ENCODE measurements around the gene CSK.

Gene CSK

GRCh38 chr15:74833376-74834107 is 51.7 kb downstream of the CSK start:
- no peaks in the 10 kb centered on the region for H3K79me2 ChIP-seq (ENCODE audit: insufficient read depth, low read length)
- no peak overlapping the region for H3K4me2 ChIP-seq (ENCODE audit: insufficient read depth, low read length)
- H3K9ac ChIP-seq (ENCODE audit: low read depth, low read length): no peak overlapping the region
- H3K27me3 ChIP-seq (ENCODE audit: insufficient read depth, low read length, poor library complexity): no peaks in the 10 kb centered on the region
- no peak overlapping the region for H3K27ac ChIP-seq (ENCODE audit: low read length)
- ATAC-seq (ENCODE audit: insufficient read depth, low read depth): no peak; the same call in 2 of the 3 replicates
- H2AFZ ChIP-seq (ENCODE audit: low read depth, low read length): no peak overlapping the region
- TF ChIP-seq EZH2 (IDR thresholded peaks at IDR 0.05; ENCODE audit: borderline replicate concordance, low read depth, low read length, severe bottlenecking) (no peak), CTCF (IDR thresholded peaks at IDR 0.05; ENCODE audit: borderline replicate concordance, extremely low read depth, low read length, poor library complexity, severe bottlenecking) (no peak)
- H3K9me3 ChIP-seq (ENCODE audit: insufficient read depth, low read length, severe bottlenecking): no peaks in the 10 kb centered on the region
- H3K36me3 ChIP-seq (ENCODE audit: insufficient read depth, low read length): peaks cover 11% of the 10 kb centered on the region
- 0 out of 2 replicates have a peak, but pooled peaks cover 6% of the 10 kb centered on the region for H4K20me1 ChIP-seq (ENCODE audit: insufficient read depth, low read length)
- no peaks in the 10 kb centered on the region for H3K4me1 ChIP-seq (ENCODE audit: insufficient read depth, low read length)
- DNase-seq: no peak
- no peak overlapping the region for H3K4me3 ChIP-seq (ENCODE audit: low read depth in 1 of 2, low read length in 2 of 2)

- TF ChIP-seq CTCF (IDR thresholded peaks at IDR 0.05; ENCODE audit: borderline replicate concordance, extremely low read depth, low read length, poor library complexity, severe bottlenecking) (peak; percentile 78), EZH2 (IDR thresholded peaks at IDR 0.05; ENCODE audit: borderline replicate concordance, low read depth, low read length, severe bottlenecking) (no peak)
- Histone ChIP-seq H3K4me1 (ENCODE audit: insufficient read depth, low read length) (0 out of 2 replicates have a peak, but pooled peaks cover 5% of the 10 kb centered on the region), H4K20me1 (ENCODE audit: insufficient read depth, low read length) (0 out of 2 replicates have a peak, but pooled peaks cover 3% of the 10 kb centered on the region), H3K27ac (ENCODE audit: low read length) (no peak overlapping the region), H3K36me3 (ENCODE audit: insufficient read depth, low read length) (peaks cover 29% of the 10 kb centered on the region), H3K4me2 (ENCODE audit: insufficient read depth, low read length) (no peak overlapping the region), H3K9me3 (ENCODE audit: insufficient read depth, low read length, severe bottlenecking) (no peaks in the 10 kb centered on the region), H3K4me3 (ENCODE audit: low read depth in 1 of 2, low read length in 2 of 2) (no peak overlapping the region), H3K9ac (ENCODE audit: low read depth, low read length) (no peak overlapping the region), H3K79me2 (ENCODE audit: insufficient read depth, low read length) (no peaks in the 10 kb centered on the region), H3K27me3 (ENCODE audit: insufficient read depth, low read length, poor library complexity) (no peaks in the 10 kb centered on the region), H2AFZ (ENCODE audit: low read depth, low read length) (no peak overlapping the region)
- ATAC-seq (ENCODE audit: insufficient read depth, low read depth) (peak; percentile 69), DNase-seq (peak; percentile 50)
Observed at GRCh38 chr15:74835312-74835823, 53.5 kb downstream of the CSK start.

GRCh38 chr15:74836846-74837245 is 55.0 kb downstream of the CSK start:
- no peak for TF ChIP-seq EZH2 (IDR thresholded peaks at IDR 0.05; ENCODE audit: borderline replicate concordance, low read depth, low read length, severe bottlenecking)
- no peak for TF ChIP-seq CTCF (IDR thresholded peaks at IDR 0.05; ENCODE audit: borderline replicate concordance, extremely low read depth, low read length, poor library complexity, severe bottlenecking)
- no peaks in the 10 kb centered on the region for H3K27me3 ChIP-seq (ENCODE audit: insufficient read depth, low read length, poor library complexity)
- no peak overlapping the region for H3K27ac ChIP-seq (ENCODE audit: low read length)
- ATAC-seq (ENCODE audit: insufficient read depth, low read depth) (no peak), DNase-seq (no peak)
- no peak overlapping the region for H3K4me3 ChIP-seq (ENCODE audit: low read depth in 1 of 2, low read length in 2 of 2)
- H3K9me3 ChIP-seq (ENCODE audit: insufficient read depth, low read length, severe bottlenecking): no peaks in the 10 kb centered on the region
- H2AFZ ChIP-seq (ENCODE audit: low read depth, low read length): no peak overlapping the region
- H3K4me2 ChIP-seq (ENCODE audit: insufficient read depth, low read length): no peak overlapping the region
- peaks cover 5% of the 10 kb centered on the region; the same call in 1 of the 2 replicates for H3K79me2 ChIP-seq (ENCODE audit: insufficient read depth, low read length)
- peaks cover 38% of the 10 kb centered on the region for H3K36me3 ChIP-seq (ENCODE audit: insufficient read depth, low read length)
- no peak overlapping the region for H3K9ac ChIP-seq (ENCODE audit: low read depth, low read length)
- H3K4me1 ChIP-seq (ENCODE audit: insufficient read depth, low read length): peaks cover 17% of the 10 kb centered on the region
- peaks cover 3% of the 10 kb centered on the region; the same call in 1 of the 2 replicates for H4K20me1 ChIP-seq (ENCODE audit: insufficient read depth, low read length)

All from DND-41 (cell line).